Neural progenitor cell (in vitro differentiated cells): ENCODE results near the gene XYLT1. TPM values are rescaled to one million over a fixed set of nuclear protein-coding genes. Genes with fewer than 3 reads are reported as not detected.

ENCODE experiments used
- DNase-seq: peaks from one replicate; pipeline ENCODE4 v3.0.0-alpha.2; 2016; ENCODE audit warnings: low spot score
- H2AFZ ChIP-seq: fragments of 200-600 bp; sonication (generic); replicated peaks from 2 replicates; pipeline ENCODE4 v1.6.1; 2016; ENCODE audit warnings: antibody characterized with exemption
- H3F3A ChIP-seq: fragments of 200-600 bp; sonication (generic); 2 replicates; pipeline ENCODE4 v1.6.1; 2016; ENCODE audit warnings: antibody characterized with exemption, low read depth
- H3K27ac ChIP-seq: fragments of 200-600 bp; sonication (generic); 2 replicates; pipeline ENCODE4 v1.5.1; 2016; ENCODE audit warnings: mild to moderate bottlenecking
- H3K27me3 ChIP-seq: fragments of 200-600 bp; sonication (generic); 2 replicates; pipeline ENCODE4 v1.6.1; 2016; ENCODE audit warnings: mild to moderate bottlenecking, moderate library complexity
- H3K36me3 ChIP-seq: fragments of 200-600 bp; sonication (generic); 2 replicates; pipeline ENCODE4 v1.5.1; 2016
- H3K4me1 ChIP-seq: fragments of 200-600 bp; sonication (generic); 2 replicates; pipeline ENCODE4 v1.6.1; 2016; ENCODE audit warnings: mixed run types
- H3K4me2 ChIP-seq: fragments of 200-600 bp; sonication (generic); 2 replicates; pipeline ENCODE4 v1.6.1; 2016
- H3K4me3 ChIP-seq: fragments of 200-600 bp; sonication (generic); 2 replicates; pipeline ENCODE4 v1.5.1; 2016
- H3K79me2 ChIP-seq: fragments of 200-600 bp; sonication (generic); 2 replicates; pipeline ENCODE4 v1.6.1; 2016; ENCODE audit warnings: low read depth
- H3K9ac ChIP-seq: fragments of 200-600 bp; sonication (generic); 2 replicates; pipeline ENCODE4 v1.6.1; 2016
- H3K9me3 ChIP-seq: fragments of 200-600 bp; sonication (generic); 2 replicates; pipeline ENCODE4 v1.5.1; 2016; ENCODE audit warnings: low read depth
- H4K20me1 ChIP-seq: fragments of 200-600 bp; sonication (generic); 2 replicates; pipeline ENCODE4 v1.6.1; 2016; ENCODE audit warnings: low read depth
- H3K27ac Mint-ChIP-seq: 3 replicates; pipeline ENCODE4 v1.8.0; 2021; ENCODE audit warnings: mixed read lengths
- H3K27me3 Mint-ChIP-seq: 2 replicates; pipeline ENCODE4 v1.8.0; 2022; ENCODE audit warnings: low read depth, mild to moderate bottlenecking, inconsistent platforms, moderate library complexity, mixed read lengths; ENCODE audit not compliant: insufficient read depth
- H3K36me3 Mint-ChIP-seq: 3 replicates; pipeline ENCODE4 v1.8.0; 2021; ENCODE audit warnings: mixed read lengths
- H3K4me1 Mint-ChIP-seq: 3 replicates; pipeline ENCODE4 v1.8.0; 2021; ENCODE audit warnings: mixed read lengths
- H3K4me3 Mint-ChIP-seq: 3 replicates; pipeline ENCODE4 v1.8.0; 2021; ENCODE audit warnings: mild to moderate bottlenecking, moderate library complexity, mixed read lengths
- H3K9me3 Mint-ChIP-seq: 3 replicates; pipeline ENCODE4 v1.8.0; 2020; ENCODE audit warnings: mixed read lengths
- CTCF ChIP-seq: fragments of 200-600 bp; sonication (generic); IDR thresholded peaks from 2 replicates; pipeline ENCODE4 v1.5.1; 2017; ENCODE audit warnings: antibody characterized with exemption, mild to moderate bottlenecking
- EZH2 ChIP-seq: fragments of 200-600 bp; sonication (generic); IDR thresholded peaks from 2 replicates; pipeline ENCODE4 v1.6.1; 2017; ENCODE audit warnings: antibody characterized with exemption, mild to moderate bottlenecking, moderate library complexity
- EZH2phosphoT487 ChIP-seq: fragments of 200-600 bp; sonication (generic); IDR thresholded peaks from 2 replicates; pipeline ENCODE4 v1.6.1; 2017; ENCODE audit warnings: antibody characterized with exemption
- total RNA-seq: library from RNA; depleted of rRNA; stranded (reverse); fragments of >200 nt; gene quantifications from 2 replicates; pipeline ENCODE4 v1.2.3, GENCODE V29; 2015; ENCODE audit warnings: low replicate concordance

XYLT1 gene
- total RNA-seq, 1 donor from 2014 or later, result 5.9 TPM

- H3K4me1 Mint-ChIP-seq, result no peaks in the 10 kb centered on the region
- Histone ChIP-seq H3K36me3 (no peaks in the 10 kb centered on the region), H3K9me3 (no peaks in the 10 kb centered on the region), H3K27me3 (no peaks in the 10 kb centered on the region), H3F3A (no peaks in the 10 kb centered on the region), H3K4me3 (no peak overlapping the region), H3K27ac (no peak overlapping the region), H3K4me2 (no peak overlapping the region), H3K9ac (no peak overlapping the region), H3K4me1 (no peaks in the 10 kb centered on the region), H4K20me1 (no peaks in the 10 kb centered on the region), H2AFZ (no peak overlapping the region), H3K79me2 (no peaks in the 10 kb centered on the region)
- H3K27me3 Mint-ChIP-seq, result no peaks in the 10 kb centered on the region
- no peak for TF ChIP-seq EZH2phosphoT487
- TF ChIP-seq CTCF, result no peak
- no peak for TF ChIP-seq EZH2
- no peaks in the 10 kb centered on the region for H3K9me3 Mint-ChIP-seq
- no peak for DNase-seq
- H3K36me3 Mint-ChIP-seq, result no peaks in the 10 kb centered on the region
- no peak overlapping the region for H3K4me3 Mint-ChIP-seq
- H3K27ac Mint-ChIP-seq, result no peak overlapping the region
Observed at GRCh38 chr16:17340804-17341203, 130.0 kb downstream of the XYLT1 start.

GRCh38 chr16:17339764-17340541 lies 130.8 kb downstream of the XYLT1 start:
- Histone ChIP-seq H3K9me3 (no peaks in the 10 kb centered on the region), H3K27me3 (no peaks in the 10 kb centered on the region), H4K20me1 (no peaks in the 10 kb centered on the region), H2AFZ (no peak overlapping the region), H3K36me3 (no peaks in the 10 kb centered on the region), H3K4me3 (no peak overlapping the region), H3K9ac (no peak overlapping the region), H3K4me2 (no peak overlapping the region), H3K27ac (no peak overlapping the region), H3K79me2 (no peaks in the 10 kb centered on the region), H3K4me1 (no peaks in the 10 kb centered on the region), H3F3A (no peaks in the 10 kb centered on the region)
- no peak for DNase-seq
- H3K4me1 Mint-ChIP-seq, result no peaks in the 10 kb centered on the region
- no peaks in the 10 kb centered on the region for H3K9me3 Mint-ChIP-seq
- H3K27ac Mint-ChIP-seq, result no peak overlapping the region
- H3K36me3 Mint-ChIP-seq, result no peaks in the 10 kb centered on the region
- H3K4me3 Mint-ChIP-seq, result no peak overlapping the region
- TF ChIP-seq EZH2 (no peak), EZH2phosphoT487 (no peak), CTCF (no peak)
- no peaks in the 10 kb centered on the region for H3K27me3 Mint-ChIP-seq

- H3K27me3 ChIP-seq, result no peaks in the 10 kb centered on the region
- Mint-ChIP-seq H3K4me3 (no peak overlapping the region), H3K27me3 (peaks cover 7% of the 10 kb centered on the region), H3K9me3 (no peaks in the 10 kb centered on the region), H3K27ac (no peak overlapping the region), H3K4me1 (peaks cover 3% of the 10 kb centered on the region), H3K36me3 (no peaks in the 10 kb centered on the region)
- DNase-seq, result no peak
- H3K4me3 ChIP-seq, result no peak overlapping the region
- no peak overlapping the region for H3K27ac ChIP-seq
- no peaks in the 10 kb centered on the region for H3K4me1 ChIP-seq
- no peak for TF ChIP-seq EZH2phosphoT487
- no peak for TF ChIP-seq CTCF
- no peak for TF ChIP-seq EZH2
- H3K36me3 ChIP-seq, result no peaks in the 10 kb centered on the region
- no peaks in the 10 kb centered on the region for H3F3A ChIP-seq
- no peaks in the 10 kb centered on the region for H3K79me2 ChIP-seq
- H4K20me1 ChIP-seq, result no peaks in the 10 kb centered on the region
- no peak overlapping the region for H2AFZ ChIP-seq
- no peak overlapping the region for H3K4me2 ChIP-seq
- H3K9ac ChIP-seq, result no peak overlapping the region
- no peaks in the 10 kb centered on the region for H3K9me3 ChIP-seq
Observed at GRCh38 chr16:17338244-17338643, 132.5 kb downstream of the XYLT1 start.
